ENCODE data around the gene SCYGR4. TPM values are rescaled to one million over a fixed set of nuclear protein-coding genes. Genes with fewer than 3 reads are reported as not detected.

The SCYGR4 gene
- total and polyA plus RNA-seq, 8 donors, result not detected

GRCh38 chr2:227577555-227577954, 39.7 kb upstream of the SCYGR4 start:
- Histone ChIP-seq H3K4me1 (no peaks in the 10 kb centered on the region), H3K9me3 (no peaks in the 10 kb centered on the region), H3K36me3 (no peaks in the 10 kb centered on the region), H3K4me3 (no peak overlapping the region), H3K27me3 (no peaks in the 10 kb centered on the region), H3K27ac (no peak overlapping the region)
- DNase-seq (no peak), FAIRE-seq (no peak), ATAC-seq (peak in 1 of 4 donors; percentile 25)
- intact Hi-C loops (cut with DNase I), result no loop called here
- WGBS, 2 donors, result 21 to 22% methylated on average over 2 of the region's 2 CpGs
- no peak for TF ChIP-seq CTCF (IDR thresholded peaks at IDR 0.05)

- Histone ChIP-seq H3K4me3 (no peak overlapping the region), H3K4me1 (no peaks in the 10 kb centered on the region), H3K27me3 (no peaks in the 10 kb centered on the region), H3K9me3 (no peaks in the 10 kb centered on the region), H3K27ac (no peak overlapping the region), H3K36me3 (no peaks in the 10 kb centered on the region)
- DNase-seq (no peak), FAIRE-seq (no peak), ATAC-seq (no peak)
- 68 to 69% methylated on average over 2 of the region's 2 CpGs for WGBS, 2 donors
- no peak for TF ChIP-seq CTCF (IDR thresholded peaks at IDR 0.05)
- intact Hi-C loops (cut with DNase I), result no loop called here
Observed at GRCh38 chr2:227578642-227579041, 38.7 kb upstream of the SCYGR4 start.

DNA sequence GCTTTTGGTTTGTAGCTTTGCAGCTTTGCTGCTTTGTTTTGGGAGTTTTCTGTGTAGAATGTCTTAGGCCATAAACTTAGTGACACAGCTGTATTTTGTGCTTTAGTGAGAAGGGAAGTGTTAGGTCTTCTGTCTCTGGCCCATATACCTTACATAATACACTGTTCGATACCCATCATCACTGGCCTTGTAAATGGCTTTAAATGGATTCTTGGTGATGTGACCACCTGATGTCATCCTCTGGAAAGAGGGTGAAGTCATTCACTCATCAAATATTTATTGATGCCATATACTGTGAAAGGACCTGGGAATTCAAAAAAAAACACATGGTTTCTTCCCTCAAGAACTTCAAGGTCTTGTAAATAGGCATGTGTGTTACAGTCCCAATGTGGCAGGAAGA, 37.5 kb upstream of the SCYGR4 start:
- no peak for FAIRE-seq
- ATAC-seq, result no peak
- Histone ChIP-seq H3K4me1 (no peaks in the 10 kb centered on the region), H3K4me3 (no peak overlapping the region), H3K27me3 (no peaks in the 10 kb centered on the region), H3K36me3 (no peaks in the 10 kb centered on the region), H3K9me3 (no peaks in the 10 kb centered on the region), H3K27ac (no peak overlapping the region)
- no peak for TF ChIP-seq CTCF (IDR thresholded peaks at IDR 0.05)
- 98 to 100% methylated on average over 1 of the region's 1 CpG for WGBS, 2 donors
- intact Hi-C loops (cut with DNase I), result no loop called here
- DNase-seq, result no peak

DNA sequence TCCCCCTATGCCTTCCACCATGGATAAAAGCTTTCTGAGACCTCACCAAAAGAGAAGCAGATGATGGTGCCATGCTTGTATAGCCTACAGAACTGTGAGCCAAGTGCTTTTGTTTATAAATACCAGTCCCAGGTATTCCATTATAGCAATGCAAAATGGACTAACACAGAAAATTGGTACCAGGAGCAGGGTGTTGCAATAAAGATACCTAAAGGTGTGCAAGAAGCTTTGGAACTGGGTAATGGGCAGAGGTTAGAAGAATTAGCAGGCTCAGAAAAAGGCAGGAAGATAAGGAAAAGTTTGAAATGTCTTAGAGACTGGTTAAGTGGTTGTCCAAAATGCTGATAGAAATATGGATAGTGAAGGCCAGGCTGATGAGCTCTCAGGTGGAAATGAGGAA, 34.9 kb upstream of the SCYGR4 start:
- no peaks in the 10 kb centered on the region for H3K27me3 ChIP-seq
- H3K4me1 ChIP-seq, result no peaks in the 10 kb centered on the region
- TF ChIP-seq CTCF (IDR thresholded peaks at IDR 0.05), result no peak
- no peak overlapping the region for H3K4me3 ChIP-seq
- no peaks in the 10 kb centered on the region for H3K36me3 ChIP-seq
- intact Hi-C loops (cut with DNase I), result no loop called here
- no peak for FAIRE-seq
- H3K9me3 ChIP-seq, result no peaks in the 10 kb centered on the region
- no peak for DNase-seq
- no peak overlapping the region for H3K27ac ChIP-seq
- ATAC-seq, result no peak

- DNase-seq, result no peak
- WGBS, 2 donors, result 64 to 78% methylated on average over 1 of the region's 1 CpG
- Histone ChIP-seq H3K4me3 (no peak overlapping the region), H3K36me3 (no peaks in the 10 kb centered on the region), H3K27me3 (peaks cover 0 to 3% (median 0%) of the 10 kb centered on the region in 4 donors), H3K4me1 (no peaks in the 10 kb centered on the region), H3K9me3 (no peaks in the 10 kb centered on the region), H3K27ac (no peak overlapping the region)
- FAIRE-seq, result no peak
- no peak for ATAC-seq
- no peak for TF ChIP-seq CTCF (IDR thresholded peaks at IDR 0.05)
- intact Hi-C loops (cut with DNase I), result no loop called here
Observed at GRCh38 chr2:227592694-227593387, 24.5 kb upstream of the SCYGR4 start.

Measured in pancreas (tissue), 10 donors.